ENCODE measurements around the gene SMIM30. TPM values are rescaled to one million over a fixed set of nuclear protein-coding genes. Genes with fewer than 3 reads are reported as not detected.

SMIM30 gene
- total RNA-seq, 1 experiment from 2014 or later = 173 TPM

DNA sequence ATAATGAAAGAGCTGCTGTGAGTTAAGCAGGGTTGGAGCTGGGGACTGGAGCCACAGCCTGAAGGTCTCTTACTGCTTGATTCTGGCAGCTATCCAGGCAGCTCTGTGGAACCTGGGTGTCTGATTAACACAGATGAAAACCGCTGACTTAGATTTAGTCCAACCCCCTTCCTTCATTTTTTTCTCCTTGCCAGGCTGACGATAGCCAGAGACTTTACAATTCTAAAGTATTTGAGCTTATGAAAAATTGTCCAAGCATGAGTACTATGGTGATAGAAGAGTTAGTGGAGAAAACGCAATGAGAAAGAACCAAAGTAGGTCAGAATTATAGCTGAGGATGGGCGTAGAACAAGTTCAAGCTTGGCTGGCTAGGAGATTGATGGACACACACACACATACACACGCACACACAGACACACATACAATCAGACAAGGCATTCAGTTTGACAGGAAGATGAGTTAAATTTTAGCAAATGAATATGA is 18.2 kb downstream of the SMIM30 start:
- peak; percentile 92 for DNase-seq (ENCODE audit: low read depth)

DNA sequence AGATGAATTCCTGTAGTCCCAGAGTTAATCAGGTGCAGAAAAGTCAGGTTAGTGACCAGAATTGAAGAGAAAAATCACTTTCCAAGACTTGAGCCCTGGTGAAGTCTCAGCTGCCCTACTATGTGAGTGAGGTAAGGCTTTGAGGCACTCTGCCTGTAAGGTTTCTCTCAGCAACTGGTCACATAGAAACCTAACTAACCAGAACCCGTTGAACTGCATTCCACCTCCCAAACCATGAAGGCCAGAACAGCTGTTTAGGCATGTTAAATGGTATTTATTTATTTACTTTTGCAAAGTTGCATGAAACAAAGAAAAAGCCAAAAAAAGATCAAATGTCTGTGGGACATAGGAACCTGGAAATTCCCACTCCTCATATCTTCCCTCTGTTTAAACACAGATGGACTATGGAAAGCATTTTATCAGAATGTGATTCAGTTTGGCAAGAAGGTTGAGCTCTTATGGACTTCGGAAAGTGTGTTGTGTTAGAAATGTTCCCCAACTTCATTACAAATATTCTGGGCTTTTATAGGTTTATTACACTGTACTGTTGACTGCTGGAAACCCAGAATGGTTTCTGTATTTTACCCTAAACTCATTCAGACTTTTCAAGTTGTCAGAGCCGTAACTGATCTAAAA is 19.0 kb downstream of the SMIM30 start:
- DNase-seq (ENCODE audit: low read depth) = peak; percentile 76

DNA sequence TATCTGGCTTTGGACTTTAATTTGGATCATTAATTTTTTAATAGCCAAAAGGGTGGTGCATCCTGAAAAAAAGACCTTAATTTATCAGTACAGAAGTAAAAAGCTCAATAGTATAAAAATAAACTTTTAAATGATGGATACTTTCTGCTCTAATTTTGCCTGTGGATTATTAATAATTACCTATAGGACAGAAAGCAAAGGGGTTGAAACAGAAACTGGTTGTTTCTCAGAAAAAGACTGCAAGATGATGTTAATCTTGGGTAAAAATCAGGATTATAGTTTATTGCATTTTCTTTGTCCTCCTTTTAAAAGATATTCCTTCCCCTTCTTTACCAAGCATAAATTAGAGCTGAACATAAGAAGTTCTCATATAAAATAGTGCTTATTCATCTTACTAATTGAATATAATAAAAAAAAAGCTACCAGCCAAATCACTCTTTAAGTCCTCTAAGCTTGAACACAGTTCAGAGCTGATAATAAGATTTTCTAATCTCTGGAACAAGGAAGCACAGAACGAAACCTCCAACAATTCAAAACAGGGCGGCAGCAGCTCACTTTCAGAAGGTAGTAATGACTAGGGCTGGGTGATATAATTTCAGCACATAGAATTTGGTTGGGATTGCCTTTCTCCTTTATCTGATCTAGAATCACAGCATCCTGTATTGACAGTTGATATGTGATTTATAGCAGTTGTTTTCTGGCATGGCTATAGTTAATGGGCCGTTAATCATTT is 23.7 kb downstream of the SMIM30 start:
- no peak for DNase-seq (ENCODE audit: low read depth)

DNA sequence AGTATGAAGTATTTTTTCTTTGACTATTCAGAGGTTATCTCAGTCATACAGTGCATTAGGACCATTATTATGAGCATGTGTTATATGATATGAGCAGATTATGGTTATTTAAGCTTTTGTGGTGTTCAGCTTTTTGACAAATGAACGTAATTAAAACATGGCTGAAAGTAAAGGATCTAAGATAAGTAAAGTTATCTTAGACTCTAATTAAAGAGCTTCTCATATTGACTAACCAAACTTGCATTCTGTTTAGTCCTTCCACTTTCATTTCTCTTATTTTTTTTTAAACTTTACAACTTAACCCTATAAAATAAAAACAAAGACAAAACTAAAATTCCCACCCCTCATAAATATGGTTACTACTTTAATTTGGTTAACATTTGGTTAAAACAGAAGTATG is 24.8 kb downstream of the SMIM30 start:
- no peak for DNase-seq (ENCODE audit: low read depth)

DNA sequence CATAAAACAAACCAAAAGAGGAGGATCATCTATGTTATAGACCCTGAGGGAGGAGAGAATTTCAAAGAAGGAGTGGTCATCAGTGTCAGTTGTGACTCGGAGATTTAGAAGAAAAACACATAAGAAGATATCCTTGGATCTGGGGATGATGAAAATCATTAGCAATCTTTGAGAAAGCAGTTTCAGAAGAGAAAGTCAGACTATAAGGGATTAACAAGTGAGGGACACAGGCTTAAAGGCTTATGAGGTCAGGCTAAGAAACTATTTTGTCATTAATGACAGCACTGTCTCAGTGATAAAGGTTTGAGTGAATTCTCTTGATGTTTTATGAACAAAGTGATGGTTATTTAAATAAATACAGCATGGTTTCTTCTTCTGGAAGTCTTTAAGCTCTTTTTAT is 25.6 kb downstream of the SMIM30 start:
- DNase-seq (ENCODE audit: low read depth) = no peak

DNA sequence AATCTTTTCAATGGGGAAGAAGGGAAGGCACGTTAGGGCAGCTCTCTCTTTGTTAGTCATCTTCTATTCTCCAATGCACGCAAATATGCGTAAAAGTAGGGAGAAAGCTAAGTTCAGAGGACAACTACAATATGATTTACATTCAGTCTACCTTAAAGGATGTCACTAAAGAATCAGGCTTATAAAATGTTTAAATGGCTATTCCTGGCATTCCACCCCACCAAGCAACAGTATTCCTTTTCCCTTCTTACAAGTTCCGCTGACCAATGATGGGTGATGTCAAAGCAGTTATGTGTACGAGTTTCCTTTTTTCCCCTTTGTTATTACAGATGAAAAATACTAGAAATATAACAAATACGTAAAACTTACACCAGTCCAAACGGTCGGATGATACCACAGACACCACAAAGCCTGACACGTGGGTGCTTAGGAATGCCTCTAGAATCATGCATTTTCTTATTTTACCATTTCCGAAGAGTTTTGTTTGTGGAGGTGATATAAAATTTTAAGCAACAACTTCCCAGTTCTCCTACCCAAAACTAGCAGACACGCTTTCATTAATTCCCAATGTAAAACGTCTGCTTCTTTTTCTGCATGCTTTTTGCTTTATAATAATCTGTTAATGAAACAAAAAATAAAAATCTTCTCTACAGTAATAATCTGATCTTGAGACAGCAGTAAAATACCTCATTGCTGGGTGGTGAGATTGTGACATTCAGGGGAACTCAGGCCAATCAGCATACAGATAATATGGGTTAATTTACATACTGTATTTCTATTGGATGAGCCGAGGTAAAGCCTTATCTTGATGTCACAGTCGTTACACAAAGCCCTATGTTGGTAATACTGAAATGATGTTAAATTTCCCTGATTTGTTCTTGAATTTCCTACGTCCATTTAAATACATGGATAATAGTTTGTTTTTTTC is 31.0 kb downstream of the SMIM30 start:
- DNase-seq (ENCODE audit: low read depth) = peak; percentile 97

DNA sequence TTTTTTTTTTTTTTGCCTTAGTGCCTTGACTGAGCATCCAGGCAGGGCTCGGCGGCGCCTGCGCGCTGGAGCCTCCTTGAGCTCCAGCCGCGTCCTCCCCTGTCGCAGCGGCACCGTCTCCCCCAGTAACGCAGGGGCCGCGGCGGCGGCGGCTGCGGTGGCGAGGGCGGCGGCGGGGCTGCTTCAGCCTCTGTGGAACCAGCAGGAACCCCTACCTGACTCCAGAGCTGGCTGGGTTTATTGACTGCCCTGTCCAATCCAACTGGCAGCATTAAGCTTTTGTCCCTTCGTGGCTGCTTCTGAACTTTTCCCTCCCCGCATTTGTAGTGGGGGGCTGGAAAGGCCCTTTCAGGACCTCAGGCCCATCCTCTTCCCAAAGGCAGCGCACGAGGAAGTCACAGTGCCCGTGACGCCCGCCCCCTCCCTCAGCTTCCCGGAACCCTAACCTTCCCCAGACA is 31.9 kb downstream of the SMIM30 start, which contains the start of gene GPR85:
GPR85 (minus strand) TSS at position 397 of the 458 bp plus-strand sequence. CDS start 2,106 bp downstream, outside the sequence.
- peak; percentile 79 for DNase-seq (ENCODE audit: low read depth)

DNA sequence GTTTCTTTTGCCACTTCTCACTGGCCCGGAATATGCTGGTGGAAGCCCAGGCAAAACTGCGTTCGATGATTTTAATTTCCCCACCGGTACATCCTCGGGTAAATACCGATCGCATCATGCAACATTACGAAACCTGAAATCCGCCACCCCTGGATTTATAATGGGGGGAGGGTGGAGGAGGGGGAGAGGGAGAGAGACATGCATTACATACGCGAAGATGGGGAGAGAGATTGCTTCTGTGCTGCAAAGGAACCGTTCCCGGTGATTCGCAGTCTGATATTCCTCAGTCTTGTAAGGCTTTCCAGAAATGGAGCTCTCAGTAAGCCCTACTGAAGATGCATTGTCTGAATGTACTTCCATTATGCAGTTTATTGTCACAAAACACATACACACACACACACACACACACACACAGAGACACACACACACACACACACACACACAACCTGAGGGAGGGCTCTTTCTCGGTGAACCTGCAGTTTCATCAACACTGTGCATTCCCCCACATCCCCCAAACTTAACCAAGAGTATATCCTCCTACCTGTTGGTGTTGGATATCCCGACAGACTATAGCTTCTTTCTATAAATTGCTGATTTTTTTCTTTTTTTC is 32.5 kb downstream of the SMIM30 start:
- DNase-seq (ENCODE audit: low read depth) = peak; percentile 56

DNA sequence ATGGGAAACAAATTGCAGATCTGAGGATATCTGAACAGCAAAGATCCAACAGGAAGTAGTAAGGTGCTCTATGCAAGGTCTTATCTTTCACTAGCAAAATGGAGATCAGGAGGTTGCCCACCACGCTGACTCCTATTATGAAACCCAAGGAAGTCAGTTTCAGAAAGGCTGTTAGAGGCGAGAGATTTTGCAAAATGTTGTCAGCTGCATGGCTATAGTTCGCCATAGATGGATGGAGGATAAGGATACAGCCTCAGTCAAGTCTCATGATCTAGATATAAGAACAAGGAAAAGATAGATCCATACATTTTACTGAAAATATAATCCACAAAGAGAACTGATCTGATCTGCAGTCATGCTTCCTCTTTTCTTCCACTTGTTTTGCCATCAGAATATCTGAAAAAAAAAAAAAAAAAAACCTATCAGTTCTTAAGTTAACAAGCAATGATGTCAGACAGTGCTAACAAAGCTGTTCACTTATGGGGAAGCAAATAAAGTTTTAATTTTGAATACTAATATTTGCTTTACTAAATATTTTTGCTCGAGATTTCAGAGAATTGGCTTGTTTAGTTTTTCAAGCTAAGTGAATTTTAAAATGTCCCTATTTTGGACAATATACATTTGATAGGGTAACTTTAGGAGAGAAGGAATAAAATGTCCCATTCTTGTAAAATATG is 33.7 kb downstream of the SMIM30 start:
- no peak for DNase-seq (ENCODE audit: low read depth)

DNA sequence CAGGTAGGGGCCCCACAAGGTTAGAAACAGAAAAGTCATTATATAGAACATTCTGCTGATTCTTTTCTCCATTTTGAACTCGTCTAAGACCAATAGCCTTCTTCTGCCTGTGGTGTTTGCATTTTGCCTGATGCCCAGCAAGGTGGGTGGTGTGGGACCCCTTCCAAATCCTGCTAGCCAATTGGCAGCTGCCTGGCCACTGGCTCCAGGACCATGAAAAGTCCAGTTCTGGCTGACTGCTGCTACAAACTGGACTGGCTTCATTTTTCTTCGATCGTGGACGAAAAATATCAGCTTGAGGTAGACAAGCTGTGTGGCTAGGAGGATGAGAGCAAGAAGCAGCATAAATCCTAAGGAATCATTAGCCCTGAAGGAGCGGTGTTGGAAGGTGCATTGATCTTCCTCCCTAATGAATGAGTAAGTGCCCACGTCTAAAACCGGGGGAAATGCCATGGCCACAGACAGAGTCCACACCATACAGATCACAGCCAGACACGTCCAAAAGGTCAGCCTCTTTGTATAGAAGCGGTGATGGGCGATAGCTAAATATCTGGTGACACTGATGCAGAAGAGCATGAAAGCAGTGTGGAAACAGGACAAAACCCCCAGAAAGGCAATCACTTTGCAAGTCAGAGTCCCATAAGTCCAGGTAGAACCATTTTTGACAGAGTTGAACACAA is 34.4 kb downstream of the SMIM30 start:
- no peak for DNase-seq (ENCODE audit: low read depth)

DNA sequence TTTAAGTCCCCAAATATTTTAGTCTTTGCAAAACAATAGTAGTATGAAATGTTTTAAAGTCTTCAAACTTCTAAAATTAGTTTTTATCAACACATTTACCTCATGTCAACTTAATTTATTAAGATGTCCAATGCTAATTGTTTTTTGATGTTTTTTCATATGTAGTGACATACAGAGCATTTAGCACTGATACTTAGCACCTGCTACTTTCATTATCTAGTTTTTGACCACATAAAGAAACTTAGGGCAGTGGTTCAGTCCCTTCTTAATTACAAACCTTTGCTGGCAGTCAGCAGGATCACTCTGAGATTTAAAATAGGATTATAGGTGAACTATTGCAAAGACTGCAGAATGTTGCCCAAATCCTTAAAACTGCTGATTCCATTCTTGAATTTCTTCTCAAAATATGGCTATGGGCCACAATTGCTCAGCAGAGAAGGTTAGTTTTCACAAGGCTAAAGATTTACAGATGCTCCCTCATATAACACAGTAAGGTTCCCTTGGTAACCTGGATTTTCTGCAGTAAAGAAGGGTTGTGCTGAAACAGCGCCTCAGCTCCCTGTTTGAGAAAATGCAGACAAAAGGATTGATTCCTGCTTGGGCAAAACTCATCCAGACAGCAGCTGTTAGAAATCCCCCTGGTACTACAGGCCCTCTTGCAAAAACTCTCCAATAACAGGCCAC is 35.1 kb downstream of the SMIM30 start:
- DNase-seq (ENCODE audit: low read depth) = no peak

DNA sequence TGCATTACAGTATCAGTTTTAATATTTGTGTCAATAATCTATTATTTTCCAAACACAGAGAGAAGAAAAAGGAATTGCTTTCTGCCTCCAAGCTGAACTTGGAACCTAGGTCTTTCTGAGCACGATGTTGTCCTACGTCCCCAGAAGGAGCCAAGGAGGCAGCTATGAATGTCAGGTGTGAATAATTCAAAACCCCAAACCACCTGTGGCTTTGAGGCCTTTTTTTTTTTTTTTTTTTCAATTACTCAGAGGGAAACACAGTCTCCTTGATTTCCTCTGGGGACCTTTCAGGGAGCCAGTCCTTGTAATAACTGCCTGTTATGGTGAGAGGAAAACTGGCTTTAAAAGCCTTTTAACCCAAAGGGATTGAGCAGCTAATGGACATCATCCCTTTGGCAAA is 40.0 kb downstream of the SMIM30 start:
- no peak for DNase-seq (ENCODE audit: low read depth)

DNA sequence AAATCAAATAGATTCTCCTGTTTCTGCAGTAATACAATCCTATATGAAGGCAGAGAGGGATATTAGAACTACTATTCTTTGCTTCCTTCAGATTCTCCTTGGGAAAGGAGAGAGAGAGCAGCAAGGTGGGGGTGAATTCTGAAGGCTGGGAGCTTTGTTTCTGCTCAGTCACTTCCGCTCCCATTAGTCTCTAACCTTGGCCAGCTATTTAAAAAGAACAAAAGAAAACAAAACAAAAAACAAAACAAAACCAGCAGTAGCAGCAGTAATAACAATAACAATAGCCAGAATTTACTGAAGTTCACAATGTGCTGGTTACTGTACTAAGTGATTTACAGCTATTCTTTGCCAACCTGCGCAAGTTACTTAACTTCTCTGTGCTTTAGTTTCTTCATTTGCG is 41.7 kb downstream of the SMIM30 start:
- DNase-seq (ENCODE audit: low read depth) = no peak

DNA sequence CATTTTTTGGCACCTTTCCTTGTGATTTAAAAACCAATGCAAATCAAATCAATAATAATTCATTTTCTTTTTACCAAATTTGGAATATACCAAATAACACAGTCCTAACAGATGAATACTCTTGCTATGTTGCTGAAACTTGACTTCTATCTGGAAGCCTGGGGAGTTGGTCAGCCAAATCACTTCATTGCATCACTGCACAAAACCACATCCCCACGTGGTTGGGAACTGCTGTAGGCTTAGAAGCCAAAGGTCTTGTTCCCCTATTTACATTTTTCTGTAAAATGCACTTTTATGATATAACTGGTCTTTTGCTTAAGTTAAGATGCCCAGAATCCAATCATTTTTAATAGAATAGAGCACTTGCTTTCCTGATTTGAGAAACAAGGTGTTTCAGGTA is 46.9 kb downstream of the SMIM30 start:
- DNase-seq (ENCODE audit: low read depth) = peak; percentile 48

Other genes starting within 250 kb of the SMIM30 start
- 8.5 and 9.1 TPM in 2 replicates for gene GPR85, start 31.7 kb downstream of the SMIM30 start, total RNA-seq (2014; rRNA removed)